ENCODE data around the gene CEMIP2. TPM values are rescaled to one million over a fixed set of nuclear protein-coding genes. Genes with fewer than 3 reads are reported as not detected.

CEMIP2 gene
- total RNA-seq, 1 donor from 2014 or later, result 108 TPM

DNA sequence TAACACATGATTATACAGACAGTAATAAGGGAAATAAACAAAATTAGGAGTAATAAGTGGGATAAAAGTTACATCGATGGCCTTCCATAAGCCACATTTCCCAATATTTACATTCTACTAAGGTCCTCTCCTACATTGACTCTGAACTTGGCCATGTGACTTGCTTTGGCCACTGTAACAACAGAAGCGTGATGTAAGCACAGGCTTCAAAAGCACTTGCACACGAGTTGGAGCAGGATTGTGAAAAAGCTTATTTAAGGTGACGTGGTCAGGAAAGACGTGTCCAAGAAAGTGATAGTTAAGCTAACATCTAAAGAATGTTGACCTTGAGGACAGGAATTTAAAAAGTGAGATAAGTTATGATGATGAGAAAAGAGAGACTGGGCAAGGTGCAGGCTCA is 9.8 kb upstream of the CEMIP2 start:
- DNase-seq (ENCODE audit: low spot score), result no peak

- DNase-seq (ENCODE audit: low spot score), result no peak
Measured at GRCh38 chr9:71774920-71775319, 6.6 kb upstream of the CEMIP2 start.

GRCh38 chr9:71772726-71773125 is 4.4 kb upstream of the CEMIP2 start:
- no peak for DNase-seq (ENCODE audit: low spot score)

- no peak for DNase-seq (ENCODE audit: low spot score)
Measured at GRCh38 chr9:71770170-71770569, 1.9 kb upstream of the CEMIP2 start.

GRCh38 chr9:71769175-71770161 is 1.2 kb upstream of the CEMIP2 start:
- peak; percentile 93 for DNase-seq (ENCODE audit: low spot score)

GRCh38 chr9:71767776-71768321 is 464 bp downstream of the CEMIP2 start:
- no peak for DNase-seq (ENCODE audit: low spot score)

GRCh38 chr9:71767163-71767775 is 1.0 kb downstream of the CEMIP2 start:
- no peak for DNase-seq (ENCODE audit: low spot score)

GRCh38 chr9:71766663-71767062 is 1.6 kb downstream of the CEMIP2 start:
- DNase-seq (ENCODE audit: low spot score), result no peak

DNA sequence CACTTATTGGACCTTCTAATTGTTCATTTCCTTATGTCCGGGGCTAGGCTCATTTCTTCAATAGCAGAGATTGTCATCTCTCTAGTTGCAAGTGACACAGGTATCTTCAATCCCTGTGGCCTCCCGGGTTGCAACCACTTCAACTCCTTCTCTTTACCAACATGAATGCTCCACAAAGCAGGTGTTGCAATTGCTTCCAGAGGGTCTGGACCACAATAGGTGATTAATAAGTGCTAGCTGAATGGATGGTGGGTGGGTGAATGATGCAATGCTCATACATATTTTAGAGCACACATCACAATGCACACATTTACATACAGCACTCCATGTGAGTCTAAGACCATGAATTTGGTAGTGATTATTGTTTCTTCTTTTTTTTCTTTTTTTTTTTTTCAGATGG is 2.6 kb downstream of the CEMIP2 start:
- DNase-seq (ENCODE audit: low spot score), result no peak

GRCh38 chr9:71764891-71765290 is 3.4 kb downstream of the CEMIP2 start:
- no peak for DNase-seq (ENCODE audit: low spot score)

GRCh38 chr9:71764463-71764862 is 3.9 kb downstream of the CEMIP2 start:
- no peak for DNase-seq (ENCODE audit: low spot score)

DNA sequence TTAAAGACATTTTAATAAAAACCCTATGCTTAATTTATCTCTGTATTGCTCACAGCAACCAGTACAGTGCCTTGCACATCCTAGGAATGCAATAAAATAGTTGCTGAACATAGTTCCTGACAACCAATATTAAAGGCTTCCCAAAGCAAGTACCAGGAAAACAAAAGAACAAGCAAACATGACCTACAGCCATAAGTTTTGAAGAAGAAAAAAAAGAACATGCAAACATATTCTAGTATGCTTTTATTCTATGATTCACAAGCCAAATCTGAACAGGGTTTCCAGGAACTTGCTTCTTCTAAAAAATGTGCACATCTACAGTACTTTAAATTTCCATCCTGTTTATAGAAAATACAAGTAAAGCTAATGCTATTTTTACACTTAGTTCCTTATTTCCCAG is 4.5 kb downstream of the CEMIP2 start:
- no peak for DNase-seq (ENCODE audit: low spot score)

GRCh38 chr9:71762900-71763653 is 5.2 kb downstream of the CEMIP2 start:
- no peak for DNase-seq (ENCODE audit: low spot score)

DNA sequence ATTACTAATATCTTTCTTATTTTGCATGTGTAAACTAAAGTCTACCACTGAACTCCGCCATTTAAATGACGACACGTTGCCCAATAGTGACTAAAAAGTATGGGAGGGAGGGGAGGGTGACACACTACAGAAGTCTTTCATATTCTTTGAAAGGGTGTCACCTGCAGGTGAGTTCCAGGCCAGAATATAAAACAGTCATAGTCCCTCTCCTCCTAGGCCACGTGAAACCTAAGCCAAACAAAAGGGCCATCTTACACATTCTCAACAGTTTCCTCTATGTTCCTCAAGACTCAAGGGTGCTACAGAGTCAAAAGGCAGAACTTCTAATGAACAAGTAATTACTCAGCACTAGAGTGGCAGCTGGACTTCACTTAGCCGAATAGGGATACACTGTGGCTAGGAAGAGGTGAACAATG is 6.4 kb downstream of the CEMIP2 start:
- DNase-seq (ENCODE audit: low spot score), result no peak

GRCh38 chr9:71760901-71761300 is 7.4 kb downstream of the CEMIP2 start:
- no peak for DNase-seq (ENCODE audit: low spot score)

- DNase-seq (ENCODE audit: low spot score), result no peak
Measured at GRCh38 chr9:71758785-71759184, 9.5 kb downstream of the CEMIP2 start.

DNA sequence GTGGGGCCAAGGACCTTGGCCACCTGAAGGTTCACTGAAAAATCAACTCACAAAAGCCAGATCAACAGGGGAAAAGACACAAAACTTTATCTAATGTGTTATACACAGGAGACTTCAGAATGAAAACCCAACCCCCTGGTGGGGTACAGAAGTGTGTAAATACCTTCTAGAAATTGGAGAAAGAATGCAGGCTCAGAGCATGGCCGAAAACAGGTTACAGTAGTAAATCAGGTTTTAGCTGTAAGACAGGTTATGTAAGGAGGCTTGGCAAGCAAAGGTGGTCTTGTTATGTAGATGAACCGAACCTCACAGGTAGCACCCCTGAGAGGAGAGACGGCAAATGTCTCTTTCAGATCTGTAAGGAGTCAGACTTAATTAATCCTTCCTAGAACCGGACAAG is 10.0 kb downstream of the CEMIP2 start:
- DNase-seq (ENCODE audit: low spot score), result no peak

DNA sequence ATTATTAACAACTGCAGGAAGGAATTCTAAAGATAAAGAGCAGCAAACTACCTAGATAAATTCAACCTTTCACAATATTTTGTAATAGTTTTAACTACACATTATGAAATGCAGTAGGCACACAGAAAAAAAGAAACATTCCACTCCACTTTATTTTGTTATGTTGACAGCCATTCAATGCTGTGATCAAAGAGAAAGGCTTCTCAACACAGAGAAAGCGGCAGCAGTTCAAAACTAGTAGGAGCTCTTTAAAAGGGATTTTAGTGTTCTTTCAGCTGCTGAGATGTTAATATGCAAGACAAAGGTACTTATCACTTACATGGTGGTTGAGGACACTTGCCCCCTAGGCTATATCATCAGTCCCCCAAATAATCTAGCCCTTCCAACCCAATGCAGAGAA is 11.6 kb downstream of the CEMIP2 start:
- no peak for DNase-seq (ENCODE audit: low spot score)

GRCh38 chr9:71755869-71756268 is 12.4 kb downstream of the CEMIP2 start:
- no peak for DNase-seq (ENCODE audit: low spot score)

GRCh38 chr9:71755230-71755629 is 13.1 kb downstream of the CEMIP2 start:
- DNase-seq (ENCODE audit: low spot score), result no peak

DNA sequence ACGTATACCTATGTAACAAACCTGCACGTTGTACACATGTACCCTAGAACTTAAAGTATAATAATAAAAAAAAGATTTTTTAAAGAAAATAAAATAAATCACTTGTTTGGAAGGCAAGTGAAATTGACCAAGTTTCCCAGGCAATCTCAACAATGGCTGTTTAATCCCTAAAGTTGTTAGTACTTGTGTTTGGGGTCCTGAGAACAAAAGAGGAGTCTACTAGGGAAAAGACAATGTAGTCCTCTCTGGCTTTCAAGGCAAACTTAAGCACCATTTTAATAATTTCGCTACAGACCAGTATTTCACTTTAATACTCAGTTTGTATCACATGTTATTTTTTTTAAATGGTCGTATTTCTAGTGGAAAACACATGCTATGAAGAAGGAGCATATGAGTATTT is 14.2 kb downstream of the CEMIP2 start:
- no peak for DNase-seq (ENCODE audit: low spot score)

DNA sequence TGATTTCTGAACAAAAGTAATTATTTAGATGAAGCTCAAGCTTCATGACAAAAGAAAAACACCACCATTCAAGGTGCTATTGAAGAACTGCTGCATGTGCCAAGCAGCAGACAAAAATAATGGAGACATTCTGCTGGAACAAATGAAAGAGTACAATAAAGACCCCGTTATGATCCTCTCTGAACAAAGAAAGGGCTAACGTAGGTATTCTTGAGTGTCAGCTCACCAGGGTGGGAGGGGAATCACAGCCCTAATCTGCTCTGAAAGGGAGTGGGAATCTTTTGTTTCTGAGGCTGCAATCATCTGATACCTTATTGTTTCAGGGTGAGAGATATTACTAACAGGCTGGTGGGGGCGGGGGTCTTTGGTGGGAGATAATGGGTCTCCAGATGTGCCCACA is 15.4 kb downstream of the CEMIP2 start:
- no peak for DNase-seq (ENCODE audit: low spot score)

Measured in mesenteric fat pad (tissue), 1 donor.